Activated B cell treated with CpG ODN at 0.5 μM for 24 hours (primary cell): ENCODE results near the gene DIP2C. TPM values are rescaled to one million over a fixed set of nuclear protein-coding genes. Genes with fewer than 3 reads are reported as not detected.

Experiments used
- ATAC-seq: fragments of 200-7000 bp; cut with Tn5 transposase; one replicate; pipeline ENCODE4 v1.10.0; 2021; ENCODE audit warnings: low read depth, mild to moderate bottlenecking, moderate library complexity
- CTCF ChIA-PET: fragments of 350-600 bp; sonication (Branson Sonifier 250); formaldehyde crosslinking; loops from one replicate; lab custom pipeline; 2021; ENCODE audit warnings: antibody characterized with exemption; lab: Charles Lee
- POLR2A ChIA-PET: fragments of 350-600 bp; sonication (Branson Sonifier 250); formaldehyde crosslinking; loops from one replicate; lab custom pipeline; 2021; ENCODE audit warnings: antibody characterized with exemption; lab: Charles Lee
- DNase-seq: peaks from one replicate; pipeline ENCODE4 v3.0.0; 2022
- H3K27ac Mint-ChIP-seq: one replicate; pipeline ENCODE4 v1.8.0; 2020; ENCODE audit warnings: mixed read lengths
- H3K27me3 Mint-ChIP-seq: one replicate; pipeline ENCODE4 v1.8.0; 2021; ENCODE audit warnings: mixed read lengths
- H3K36me3 Mint-ChIP-seq: one replicate; pipeline ENCODE4 v1.8.0; 2021; ENCODE audit warnings: low read depth, mixed read lengths
- H3K4me1 Mint-ChIP-seq: one replicate; pipeline ENCODE4 v1.8.0; 2021; ENCODE audit warnings: mixed read lengths
- H3K4me3 Mint-ChIP-seq: one replicate; pipeline ENCODE4 v1.8.0; 2020; ENCODE audit warnings: mild to moderate bottlenecking, mixed read lengths
- H3K9me3 Mint-ChIP-seq: one replicate; pipeline ENCODE4 v1.8.0; 2020; ENCODE audit warnings: mixed read lengths
- intact Hi-C: fragments of 100-400 bp; cut with micrococcal nuclease; formaldehyde crosslinking; loops from one replicate; pipeline ENCODE4 v1.15.1; 2024
- total RNA-seq: library from RNA; stranded (reverse); gene quantifications from 2 replicates; pipeline ENCODE4 v1.2.3, GENCODE V29; 2022
- TF ChIP-seq, protein P1 (sequence below): fragments of 200-600 bp; IDR thresholded peaks from one replicate; pipeline ENCODE4 v1.8.0; 2022; ENCODE audit warnings: antibody characterized with exemption, mild to moderate bottlenecking

DIP2C gene
- total RNA-seq, 1 donor from 2014 or later, result 0.49 TPM

DNA sequence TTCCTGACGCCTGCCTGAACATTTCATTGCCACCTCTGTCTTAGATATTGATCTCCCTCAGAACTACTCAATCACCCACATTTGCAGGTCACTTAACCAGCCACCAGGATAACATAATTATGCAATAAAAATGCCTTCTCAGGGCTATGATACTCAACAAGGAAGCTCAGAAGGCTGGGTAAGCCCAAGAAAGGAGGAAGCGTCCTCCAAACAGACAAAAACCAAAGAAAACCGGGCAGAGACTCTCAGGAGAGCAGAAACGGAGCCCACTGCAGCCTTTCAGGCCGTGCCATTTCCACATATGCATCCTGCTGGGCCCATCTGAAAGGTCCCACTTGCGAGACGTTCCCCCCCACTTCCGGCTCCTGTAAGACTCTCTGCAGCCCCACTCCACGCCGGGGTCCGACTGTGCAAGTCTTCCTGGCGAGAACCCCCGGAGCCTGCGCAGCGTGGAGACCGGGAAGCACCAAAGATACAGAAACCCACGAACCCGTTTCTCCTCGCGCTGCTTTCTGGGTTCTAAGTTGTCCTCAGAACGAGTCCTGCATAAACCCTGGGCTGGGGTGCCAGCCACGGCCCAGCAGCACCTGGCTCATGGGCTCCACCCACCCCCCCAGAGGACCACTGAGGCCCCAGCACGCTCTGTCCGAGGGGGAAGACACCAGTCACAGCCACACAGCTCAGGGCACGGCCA lies 83.7 kb downstream of the DIP2C start:
- Mint-ChIP-seq H3K9me3 (no peaks in the 10 kb centered on the region), H3K4me3 (no peak overlapping the region), H3K36me3 (no peaks in the 10 kb centered on the region), H3K27ac (no peak overlapping the region), H3K4me1 (no peaks in the 10 kb centered on the region), H3K27me3 (peaks cover 17% of the 10 kb centered on the region)
- intact Hi-C loops, result no loop called here
- ATAC-seq (no peak), DNase-seq (no peak)
- TF ChIP-seq, protein P1, sequence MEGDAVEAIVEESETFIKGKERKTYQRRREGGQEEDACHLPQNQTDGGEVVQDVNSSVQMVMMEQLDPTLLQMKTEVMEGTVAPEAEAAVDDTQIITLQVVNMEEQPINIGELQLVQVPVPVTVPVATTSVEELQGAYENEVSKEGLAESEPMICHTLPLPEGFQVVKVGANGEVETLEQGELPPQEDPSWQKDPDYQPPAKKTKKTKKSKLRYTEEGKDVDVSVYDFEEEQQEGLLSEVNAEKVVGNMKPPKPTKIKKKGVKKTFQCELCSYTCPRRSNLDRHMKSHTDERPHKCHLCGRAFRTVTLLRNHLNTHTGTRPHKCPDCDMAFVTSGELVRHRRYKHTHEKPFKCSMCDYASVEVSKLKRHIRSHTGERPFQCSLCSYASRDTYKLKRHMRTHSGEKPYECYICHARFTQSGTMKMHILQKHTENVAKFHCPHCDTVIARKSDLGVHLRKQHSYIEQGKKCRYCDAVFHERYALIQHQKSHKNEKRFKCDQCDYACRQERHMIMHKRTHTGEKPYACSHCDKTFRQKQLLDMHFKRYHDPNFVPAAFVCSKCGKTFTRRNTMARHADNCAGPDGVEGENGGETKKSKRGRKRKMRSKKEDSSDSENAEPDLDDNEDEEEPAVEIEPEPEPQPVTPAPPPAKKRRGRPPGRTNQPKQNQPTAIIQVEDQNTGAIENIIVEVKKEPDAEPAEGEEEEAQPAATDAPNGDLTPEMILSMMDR, result no peak
- ChIA-PET CTCF (no interaction called here), POLR2A (no interaction called here)

DNA sequence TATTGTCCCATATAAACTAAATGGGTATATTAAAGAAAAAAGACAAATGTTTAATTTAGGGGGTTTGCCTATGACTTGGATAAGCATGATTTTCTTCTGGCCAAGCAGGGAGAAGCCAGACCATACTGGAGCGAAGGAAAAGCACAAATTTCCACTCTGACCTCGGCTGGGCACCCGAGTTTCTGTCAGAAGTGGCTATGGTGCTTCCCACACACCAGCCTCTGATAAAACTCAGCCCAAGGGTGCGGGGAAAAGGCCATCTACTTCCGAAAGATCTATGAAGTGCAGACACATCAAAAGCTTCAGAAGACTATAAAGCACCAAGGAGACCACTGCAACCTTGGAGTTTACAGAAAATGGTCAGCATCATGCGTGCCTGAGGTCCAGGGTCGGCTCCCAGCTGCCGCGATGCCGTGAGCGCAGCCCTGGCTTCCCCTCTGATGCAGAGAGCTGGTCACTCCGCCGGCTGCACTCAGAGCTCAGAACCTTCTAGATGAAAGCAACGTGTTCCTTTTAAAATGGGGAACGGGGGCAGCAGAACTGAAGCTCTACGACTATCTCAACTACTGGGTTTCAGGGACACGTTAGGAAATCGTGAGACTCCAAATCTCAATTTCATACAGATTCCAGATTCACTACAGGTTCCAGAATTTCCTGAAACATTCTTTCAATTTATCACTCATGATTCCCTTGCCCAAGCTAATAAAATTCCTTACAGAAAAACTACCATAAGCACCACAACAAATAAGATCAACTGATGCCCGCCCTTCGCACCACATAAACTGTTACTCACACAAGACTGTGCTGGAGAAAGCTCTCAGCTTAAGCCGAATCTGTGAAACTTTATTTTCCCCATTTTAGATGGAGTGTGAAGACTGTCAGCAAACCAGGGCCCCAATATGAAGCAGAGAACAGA lies 84.5 kb downstream of the DIP2C start:
- CTCF ChIA-PET, result no interaction called here
- Mint-ChIP-seq H3K36me3 (no peaks in the 10 kb centered on the region), H3K27ac (no peak overlapping the region), H3K4me1 (no peaks in the 10 kb centered on the region), H3K9me3 (no peaks in the 10 kb centered on the region), H3K27me3 (peaks cover 16% of the 10 kb centered on the region), H3K4me3 (no peak overlapping the region)
- no peak for DNase-seq
- intact Hi-C loops, result no loop called here
- POLR2A ChIA-PET, result no interaction called here
- no peak for ATAC-seq
- TF ChIP-seq, protein P1, result no peak

DNA sequence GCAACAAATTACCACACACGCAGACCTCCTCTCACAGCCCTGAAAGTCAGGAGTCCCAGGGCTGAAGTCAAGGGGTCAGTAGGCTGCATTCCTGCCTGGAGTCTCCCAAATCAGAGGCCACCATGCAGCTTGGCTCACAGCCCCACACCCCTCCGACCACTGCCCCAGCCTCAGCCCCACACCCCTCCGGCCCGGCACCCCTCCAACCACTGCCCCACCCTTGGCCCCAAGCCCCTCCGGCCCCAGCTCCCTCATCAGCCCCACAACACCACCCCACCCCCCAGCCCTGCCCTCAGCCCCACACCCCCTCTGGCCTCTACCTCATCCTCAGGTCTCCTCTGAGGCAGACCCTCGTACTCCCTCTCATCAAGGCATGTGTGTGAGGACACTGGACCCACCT lies 85.7 kb downstream of the DIP2C start:
- CTCF ChIA-PET, result no interaction called here
- DNase-seq, result no peak
- Mint-ChIP-seq H3K9me3 (no peaks in the 10 kb centered on the region), H3K4me1 (no peaks in the 10 kb centered on the region), H3K36me3 (no peaks in the 10 kb centered on the region), H3K27ac (no peak overlapping the region), H3K4me3 (no peak overlapping the region), H3K27me3 (peaks cover 16% of the 10 kb centered on the region)
- POLR2A ChIA-PET, result no interaction called here
- intact Hi-C loops, result no loop called here
- TF ChIP-seq, protein P1, result no peak
- ATAC-seq, result no peak

DNA sequence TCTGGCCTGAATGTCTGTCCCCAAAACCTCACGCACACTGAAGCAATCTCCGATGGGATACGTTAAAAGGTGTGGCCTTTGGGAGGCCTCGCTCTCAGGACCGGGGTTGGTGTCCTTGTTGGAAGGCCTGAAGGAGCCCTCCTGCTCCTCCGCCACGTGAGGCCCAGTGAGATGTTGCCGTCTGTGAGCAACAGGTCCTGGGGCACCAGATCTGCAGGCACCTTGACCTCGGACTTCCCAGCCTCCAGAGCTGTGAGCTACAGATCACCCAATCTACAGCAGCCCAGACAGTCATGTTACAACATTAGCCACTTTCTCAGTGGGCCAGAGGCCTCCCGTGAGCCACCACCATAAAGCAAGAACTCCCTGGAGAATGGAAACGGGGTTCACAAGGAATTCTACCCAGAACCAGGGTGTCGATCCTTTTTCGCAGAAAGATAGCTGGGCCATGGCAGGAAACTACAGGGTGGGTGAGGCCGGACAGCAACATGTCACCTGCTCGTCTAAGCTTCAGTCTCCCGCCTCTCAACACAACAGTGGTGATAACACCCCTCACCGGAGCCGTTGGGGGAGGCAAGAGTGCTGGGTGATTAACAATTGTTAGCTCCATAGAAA lies 87.0 kb downstream of the DIP2C start:
- intact Hi-C loops, result no loop called here
- H3K27me3 Mint-ChIP-seq, result peaks cover 21% of the 10 kb centered on the region
- H3K9me3 Mint-ChIP-seq, result no peaks in the 10 kb centered on the region
- H3K4me3 Mint-ChIP-seq, result no peak overlapping the region
- TF ChIP-seq, protein P1, result no peak
- CTCF ChIA-PET, result no interaction called here
- no peaks in the 10 kb centered on the region for H3K36me3 Mint-ChIP-seq
- no peak for DNase-seq
- POLR2A ChIA-PET, result no interaction called here
- H3K4me1 Mint-ChIP-seq, result no peaks in the 10 kb centered on the region
- ATAC-seq, result no peak
- no peak overlapping the region for H3K27ac Mint-ChIP-seq

DNA sequence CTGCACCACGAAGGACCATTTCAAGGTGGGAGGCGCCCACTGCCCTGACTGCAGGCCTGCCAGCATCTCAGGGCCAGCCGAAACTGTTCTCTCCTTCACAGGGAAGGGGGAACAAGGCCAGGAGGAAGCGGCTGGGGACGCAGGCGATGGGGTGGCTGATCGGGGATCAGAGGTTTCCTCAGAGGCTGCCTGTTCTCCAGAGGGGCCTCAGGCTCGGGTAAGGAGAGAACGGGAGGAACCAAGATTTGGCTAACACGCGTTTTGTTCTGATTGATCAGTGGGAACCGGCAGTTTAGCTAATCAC lies 87.9 kb downstream of the DIP2C start:
- no peaks in the 10 kb centered on the region for H3K36me3 Mint-ChIP-seq
- no peak overlapping the region for H3K4me3 Mint-ChIP-seq
- H3K27ac Mint-ChIP-seq, result no peak overlapping the region
- H3K9me3 Mint-ChIP-seq, result no peaks in the 10 kb centered on the region
- DNase-seq, result no peak
- intact Hi-C loops, result no loop called here
- ChIA-PET POLR2A (no interaction called here), CTCF (no interaction called here)
- H3K27me3 Mint-ChIP-seq, result peaks cover 23% of the 10 kb centered on the region
- ATAC-seq, result no peak
- no peaks in the 10 kb centered on the region for H3K4me1 Mint-ChIP-seq
- TF ChIP-seq, protein P1, result no peak
